NCI-H146 treated with DMSO at 0.1 percent for 48 hours (cell line): ENCODE measurements around the gene FSTL1.

Experiments used
- DNase-seq: peaks from one replicate; lab custom pipeline; 2025; ENCODE audit not compliant: unreplicated experiment; lab: John Stamatoyannopoulos, UW

FSTL1 gene

GRCh38 chr3:120440001-120440703, 10.6 kb downstream of the FSTL1 start:
- DNase-seq: no peak

- DNase-seq: no peak
These were observed 12.0 kb downstream of the FSTL1 start for GRCh38 chr3:120438665-120439370.

GRCh38 chr3:120438216-120438615, 12.6 kb downstream of the FSTL1 start:
- no peak for DNase-seq

- DNase-seq: no peak
These were observed 13.2 kb downstream of the FSTL1 start for GRCh38 chr3:120437559-120437958.

GRCh38 chr3:120436523-120437050, 14.2 kb downstream of the FSTL1 start:
- DNase-seq: no peak

GRCh38 chr3:120435621-120436020, 15.2 kb downstream of the FSTL1 start:
- DNase-seq: no peak

GRCh38 chr3:120433662-120434331, 17.0 kb downstream of the FSTL1 start:
- DNase-seq: no peak

GRCh38 chr3:120432150-120432860, 18.5 kb downstream of the FSTL1 start:
- DNase-seq: no peak

GRCh38 chr3:120429921-120430361, 20.9 kb downstream of the FSTL1 start:
- no peak for DNase-seq

- no peak for DNase-seq
These were observed 21.9 kb downstream of the FSTL1 start for GRCh38 chr3:120428924-120429323.

GRCh38 chr3:120427201-120427600, 23.6 kb downstream of the FSTL1 start:
- DNase-seq: no peak

GRCh38 chr3:120425572-120426250, 25.1 kb downstream of the FSTL1 start:
- no peak for DNase-seq

- no peak for DNase-seq
These were observed 25.7 kb downstream of the FSTL1 start for GRCh38 chr3:120424976-120425570.

GRCh38 chr3:120424506-120424905, 26.3 kb downstream of the FSTL1 start:
- no peak for DNase-seq

- no peak for DNase-seq
These were observed 27.4 kb downstream of the FSTL1 start for GRCh38 chr3:120423432-120423831.

GRCh38 chr3:120421926-120422325, 28.9 kb downstream of the FSTL1 start:
- DNase-seq: no peak

- no peak for DNase-seq
These were observed 29.8 kb downstream of the FSTL1 start for GRCh38 chr3:120420928-120421551.

GRCh38 chr3:120420360-120420759, 30.4 kb downstream of the FSTL1 start:
- no peak for DNase-seq

GRCh38 chr3:120419797-120420196, 31.0 kb downstream of the FSTL1 start:
- DNase-seq: no peak
